Ishikawa (cell line): ENCODE measurements around the gene INPP4B.

Experiments used
- CREB1 ChIP-seq: IDR thresholded peaks from 2 replicates; pipeline ENCODE4 v1.6.1; 2012; ENCODE audit warnings: low read depth
- EGR1 ChIP-seq: IDR thresholded peaks from 2 replicates; pipeline ENCODE4 v1.6.1; 2012
- EP300 ChIP-seq: IDR thresholded peaks from 2 replicates; pipeline ENCODE4 v1.6.1; 2012; ENCODE audit warnings: borderline replicate concordance
- MAX ChIP-seq: IDR thresholded peaks from 2 replicates; pipeline ENCODE4 v1.6.1; 2012
- RAD21 ChIP-seq: IDR thresholded peaks from 2 replicates; pipeline ENCODE4 v1.6.1; 2012; ENCODE audit warnings: low read depth
- REST ChIP-seq: IDR thresholded peaks from 2 replicates; pipeline ENCODE4 v1.6.1; 2012; ENCODE audit warnings: low read depth, mild to moderate bottlenecking
- TAF1 ChIP-seq: IDR thresholded peaks from 2 replicates; pipeline ENCODE4 v1.6.1; 2012; ENCODE audit warnings: low read depth, mild to moderate bottlenecking
- TEAD4 ChIP-seq: IDR thresholded peaks from 2 replicates; pipeline ENCODE4 v1.6.1; 2012
- YY1 ChIP-seq: IDR thresholded peaks from 2 replicates; pipeline ENCODE4 v1.6.1; 2012; ENCODE audit warnings: low read depth

- no peak for TF ChIP-seq EP300
- TF ChIP-seq CREB1 = no peak
- TF ChIP-seq EGR1 = no peak
- TF ChIP-seq RAD21 = no peak
- TF ChIP-seq TAF1 = no peak
- no peak for TF ChIP-seq MAX
- no peak for TF ChIP-seq REST
- no peak for TF ChIP-seq YY1
- no peak for TF ChIP-seq TEAD4
Measured at GRCh38 chr4:142701017-142701416, 145.1 kb downstream of the INPP4B start.
